ENCODE measurements around the gene NCOA4. TPM values are rescaled to one million over a fixed set of nuclear protein-coding genes. Genes with fewer than 3 reads are reported as not detected.

Gene NCOA4
- total RNA-seq, 1 experiment from 2014 or later = 68.0 TPM

GRCh38 chr10:46073564-46073963 lies 43.1 kb upstream of the NCOA4 start:
- no TSS peak for BruUV-seq (replicated peaks)
- H3K4me2 ChIP-seq (ENCODE audit: low read length) = no peak overlapping the region
- H3K4me1 ChIP-seq (ENCODE audit: control insufficient read depth in 1 of 2, insufficient read depth in 2 of 2, low read length in 2 of 2) = no peaks in the 10 kb centered on the region
- no peaks in the 10 kb centered on the region for H3K9me3 ChIP-seq (ENCODE audit: control insufficient read depth in 1 of 2, insufficient read depth in 1 of 2, low read depth in 1 of 2, low read length in 2 of 2)
- no peak overlapping the region for H3K4me3 ChIP-seq (replicated peaks in 1 of 2; ENCODE audit: low read depth in 1 of 2, low read length in 2 of 2)
- H3K36me3 ChIP-seq (ENCODE audit: control insufficient read depth in 1 of 2, insufficient read depth in 2 of 2, low read length in 2 of 2) = no peaks in the 10 kb centered on the region
- no peaks in the 10 kb centered on the region for H3K79me2 ChIP-seq (ENCODE audit: insufficient read depth, low read length)
- no peak for TF ChIP-seq RAD21 (IDR thresholded peaks at IDR 0.05; ENCODE audit: low read depth)
- TF ChIP-seq ZFX (IDR thresholded peaks at IDR 0.05) = no peak
- no peak for TF ChIP-seq ZBTB33 (IDR thresholded peaks at IDR 0.05; ENCODE audit: extremely low read depth, insufficient replicate concordance, low read length)
- no peak for TF ChIP-seq POLR2AphosphoS5 (IDR thresholded peaks at IDR 0.05; ENCODE audit: low read depth, low read length)
- no peak for TF ChIP-seq EGR1 (IDR thresholded peaks at IDR 0.05; ENCODE audit: low read depth)
- TF ChIP-seq, protein P1, sequence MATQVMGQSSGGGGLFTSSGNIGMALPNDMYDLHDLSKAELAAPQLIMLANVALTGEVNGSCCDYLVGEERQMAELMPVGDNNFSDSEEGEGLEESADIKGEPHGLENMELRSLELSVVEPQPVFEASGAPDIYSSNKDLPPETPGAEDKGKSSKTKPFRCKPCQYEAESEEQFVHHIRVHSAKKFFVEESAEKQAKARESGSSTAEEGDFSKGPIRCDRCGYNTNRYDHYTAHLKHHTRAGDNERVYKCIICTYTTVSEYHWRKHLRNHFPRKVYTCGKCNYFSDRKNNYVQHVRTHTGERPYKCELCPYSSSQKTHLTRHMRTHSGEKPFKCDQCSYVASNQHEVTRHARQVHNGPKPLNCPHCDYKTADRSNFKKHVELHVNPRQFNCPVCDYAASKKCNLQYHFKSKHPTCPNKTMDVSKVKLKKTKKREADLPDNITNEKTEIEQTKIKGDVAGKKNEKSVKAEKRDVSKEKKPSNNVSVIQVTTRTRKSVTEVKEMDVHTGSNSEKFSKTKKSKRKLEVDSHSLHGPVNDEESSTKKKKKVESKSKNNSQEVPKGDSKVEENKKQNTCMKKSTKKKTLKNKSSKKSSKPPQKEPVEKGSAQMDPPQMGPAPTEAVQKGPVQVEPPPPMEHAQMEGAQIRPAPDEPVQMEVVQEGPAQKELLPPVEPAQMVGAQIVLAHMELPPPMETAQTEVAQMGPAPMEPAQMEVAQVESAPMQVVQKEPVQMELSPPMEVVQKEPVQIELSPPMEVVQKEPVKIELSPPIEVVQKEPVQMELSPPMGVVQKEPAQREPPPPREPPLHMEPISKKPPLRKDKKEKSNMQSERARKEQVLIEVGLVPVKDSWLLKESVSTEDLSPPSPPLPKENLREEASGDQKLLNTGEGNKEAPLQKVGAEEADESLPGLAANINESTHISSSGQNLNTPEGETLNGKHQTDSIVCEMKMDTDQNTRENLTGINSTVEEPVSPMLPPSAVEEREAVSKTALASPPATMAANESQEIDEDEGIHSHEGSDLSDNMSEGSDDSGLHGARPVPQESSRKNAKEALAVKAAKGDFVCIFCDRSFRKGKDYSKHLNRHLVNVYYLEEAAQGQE (IDR thresholded peaks at IDR 0.05; ENCODE audit: low read depth) = no peak
- no peak for TF ChIP-seq MAX (IDR thresholded peaks at IDR 0.05)
- TF ChIP-seq SRF (IDR thresholded peaks at IDR 0.05; ENCODE audit: low read depth) = no peak
- no peak for TF ChIP-seq CBX3 (IDR thresholded peaks at IDR 0.05; ENCODE audit: low read depth)
- no peak for TF ChIP-seq ELF1 (IDR thresholded peaks at IDR 0.05; ENCODE audit: borderline replicate concordance, low read depth)
- TF ChIP-seq EZH2phosphoT487 (IDR thresholded peaks at IDR 0.05; ENCODE audit: borderline replicate concordance) = no peak
- TF ChIP-seq EZH2 (IDR thresholded peaks at IDR 0.05) = no peak
- no peak for TF ChIP-seq POLR2A (IDR thresholded peaks at IDR 0.05; ENCODE audit: borderline replicate concordance, extremely low read depth, insufficient read depth, insufficient read length)
- RAD21 ChIA-PET (ENCODE audit: low non-redundant PET in 1 of 2, low total read pairs in 2 of 2, uncharacterized antibody in 2 of 2, unreplicated experiment in 2 of 2) = no interaction called here
- ATAC-seq (no peak), DNase-seq (ENCODE audit: low read depth, low spot score) (no peak)
- CTCF ChIA-PET = no interaction called here
- H4K20me1 ChIP-seq (ENCODE audit: insufficient read depth) = no peaks in the 10 kb centered on the region
- no peak overlapping the region for H2AFZ ChIP-seq (ENCODE audit: low read depth, low read length, poor library complexity, severe bottlenecking)
- no peak overlapping the region for H3K9ac ChIP-seq (ENCODE audit: low read length)
- POLR2A ChIA-PET = no interaction called here
- H3K27me3 ChIP-seq (ENCODE audit: insufficient read depth, low read length) = no peaks in the 10 kb centered on the region
- H3K27ac ChIP-seq (ENCODE audit: low read depth, low read length) = no peak overlapping the region
- no peaks in the 10 kb centered on the region for H3K9me2 ChIP-seq (ENCODE audit: insufficient read depth)
- intact Hi-C loops (cut with micrococcal nuclease) = no loop called here

All from HCT116 (cell line).